OCI-LY1 (cell line): ENCODE measurements around the gene POGK.

Source experiments
- H2AFZ ChIP-seq: fragments of 200-600 bp; sonication (generic), shearing (Covaris generic); 2 replicates; pipeline ENCODE4 v1.6.0; 2014; ENCODE audit warnings: antibody characterized with exemption, mild to moderate bottlenecking, low read length
- H3F3A ChIP-seq: fragments of 200-600 bp; sonication (generic), shearing (Covaris generic); 2 replicates; pipeline ENCODE4 v1.6.0; 2014; ENCODE audit warnings: mild to moderate bottlenecking, antibody characterized with exemption, low read length, moderate library complexity; ENCODE audit not compliant: insufficient read depth
- H3K27ac ChIP-seq: fragments of 200-600 bp; sonication (generic); 2 replicates; pipeline ENCODE4 v1.5.1; 2014; ENCODE audit warnings: low read length, mixed run types, mild to moderate bottlenecking, low read depth; ENCODE audit not compliant: poor library complexity, severe bottlenecking
- H3K27me3 ChIP-seq: fragments of 200-600 bp; sonication (generic); 2 replicates; pipeline ENCODE4 v1.6.0; 2014; ENCODE audit warnings: antibody characterized with exemption, mild to moderate bottlenecking, low read length, moderate library complexity; ENCODE audit not compliant: insufficient read depth
- H3K36me3 ChIP-seq: fragments of 200-600 bp; sonication (generic); 2 replicates; pipeline ENCODE4 v1.6.1; 2014; ENCODE audit warnings: mild to moderate bottlenecking, antibody characterized with exemption, low read length, moderate library complexity, mixed read lengths; ENCODE audit not compliant: insufficient read depth
- H3K4me1 ChIP-seq: fragments of 200-600 bp; sonication (generic); 2 replicates; pipeline ENCODE4 v1.5.1; 2014; ENCODE audit warnings: mild to moderate bottlenecking, low read length, moderate library complexity; ENCODE audit not compliant: insufficient read depth, severe bottlenecking
- H3K4me2 ChIP-seq: fragments of 200-600 bp; sonication (generic), shearing (Covaris generic); 2 replicates; pipeline ENCODE4 v1.6.1; 2014; ENCODE audit warnings: low read length
- H3K4me3 ChIP-seq: fragments of 200-600 bp; sonication (generic); 2 replicates; pipeline ENCODE4 v1.5.1; 2014; ENCODE audit warnings: low read length, low read depth, mild to moderate bottlenecking, mixed read lengths; ENCODE audit not compliant: poor library complexity, severe bottlenecking
- H3K79me2 ChIP-seq: fragments of 200-600 bp; shearing (Covaris generic); 2 replicates; pipeline ENCODE4 v1.6.1; 2016; ENCODE audit warnings: mixed run types, low read length, mixed read lengths; ENCODE audit not compliant: insufficient read depth
- H3K9ac ChIP-seq: fragments of 200-600 bp; sonication (generic), shearing (Covaris generic); 2 replicates; pipeline ENCODE4 v1.6.1; 2014; ENCODE audit warnings: mild to moderate bottlenecking, low read length, mixed read lengths
- H3K9me2 ChIP-seq: fragments of 200-600 bp; sonication (generic), shearing (Covaris generic); 2 replicates; pipeline ENCODE4 v1.6.1; 2014; ENCODE audit warnings: low read depth, mild to moderate bottlenecking, low read length, mixed read lengths
- H3K9me3 ChIP-seq: fragments of 200-600 bp; shearing (Covaris generic); 2 replicates; pipeline ENCODE4 v1.6.1; 2014; ENCODE audit warnings: low read length, mixed read lengths
- H4K20me1 ChIP-seq: fragments of 200-600 bp; sonication (generic), shearing (Covaris generic); 2 replicates; pipeline ENCODE4 v1.6.0; 2016; ENCODE audit warnings: mild to moderate bottlenecking, low read length; ENCODE audit not compliant: insufficient read depth
- EZH2 ChIP-seq: fragments of 200-600 bp; sonication (generic), shearing (Covaris generic); IDR thresholded peaks from 2 replicates; pipeline ENCODE4 v1.8.0; 2017; ENCODE audit warnings: borderline replicate concordance, mixed run types, mild to moderate bottlenecking, antibody characterized with exemption, low read length, moderate library complexity, mixed read lengths
- TF ChIP-seq, protein P1 (sequence below): fragments of 200-600 bp; sonication (generic), shearing (Covaris generic); IDR thresholded peaks from 2 replicates; pipeline ENCODE4 v1.5.1; 2017; ENCODE audit warnings: mild to moderate bottlenecking, antibody characterized with exemption, low read length, moderate library complexity, mixed read lengths

The POGK gene

DNA sequence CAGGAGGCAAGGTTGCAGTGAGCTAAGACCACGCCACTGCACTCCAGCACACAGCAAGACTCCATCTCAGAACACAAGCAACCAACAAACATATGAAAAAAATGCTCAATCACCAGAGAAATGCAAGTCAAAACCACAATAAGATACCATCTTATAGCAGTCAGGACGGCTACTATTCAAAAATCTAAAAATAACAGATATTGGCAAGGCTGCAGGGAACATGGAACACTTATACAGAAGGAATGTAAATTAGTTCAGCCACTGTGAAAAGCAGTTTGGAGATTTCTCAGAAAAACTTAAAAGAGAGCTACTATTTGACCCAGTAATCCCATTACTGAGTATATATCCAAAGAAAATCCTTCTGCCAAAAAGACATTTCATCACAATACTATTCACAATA lies 27.6 kb upstream of the POGK start:
- Histone ChIP-seq H3F3A (no peaks in the 10 kb centered on the region), H3K4me3 (no peak overlapping the region), H3K9me3 (no peaks in the 10 kb centered on the region; the same call in 1 of the 2 replicates), H3K9me2 (no peaks in the 10 kb centered on the region), H3K4me2 (no peak overlapping the region), H3K79me2 (no peaks in the 10 kb centered on the region), H3K36me3 (no peaks in the 10 kb centered on the region), H3K9ac (no peak overlapping the region), H3K27ac (no peak overlapping the region), H3K27me3 (no peaks in the 10 kb centered on the region), H4K20me1 (no peaks in the 10 kb centered on the region), H3K4me1 (no peaks in the 10 kb centered on the region), H2AFZ (no peak overlapping the region)
- no peak for TF ChIP-seq EZH2
- TF ChIP-seq, protein P1, sequence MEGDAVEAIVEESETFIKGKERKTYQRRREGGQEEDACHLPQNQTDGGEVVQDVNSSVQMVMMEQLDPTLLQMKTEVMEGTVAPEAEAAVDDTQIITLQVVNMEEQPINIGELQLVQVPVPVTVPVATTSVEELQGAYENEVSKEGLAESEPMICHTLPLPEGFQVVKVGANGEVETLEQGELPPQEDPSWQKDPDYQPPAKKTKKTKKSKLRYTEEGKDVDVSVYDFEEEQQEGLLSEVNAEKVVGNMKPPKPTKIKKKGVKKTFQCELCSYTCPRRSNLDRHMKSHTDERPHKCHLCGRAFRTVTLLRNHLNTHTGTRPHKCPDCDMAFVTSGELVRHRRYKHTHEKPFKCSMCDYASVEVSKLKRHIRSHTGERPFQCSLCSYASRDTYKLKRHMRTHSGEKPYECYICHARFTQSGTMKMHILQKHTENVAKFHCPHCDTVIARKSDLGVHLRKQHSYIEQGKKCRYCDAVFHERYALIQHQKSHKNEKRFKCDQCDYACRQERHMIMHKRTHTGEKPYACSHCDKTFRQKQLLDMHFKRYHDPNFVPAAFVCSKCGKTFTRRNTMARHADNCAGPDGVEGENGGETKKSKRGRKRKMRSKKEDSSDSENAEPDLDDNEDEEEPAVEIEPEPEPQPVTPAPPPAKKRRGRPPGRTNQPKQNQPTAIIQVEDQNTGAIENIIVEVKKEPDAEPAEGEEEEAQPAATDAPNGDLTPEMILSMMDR = no peak

GRCh38 chr1:166813508-166814223 lies 25.6 kb upstream of the POGK start:
- Histone ChIP-seq H3F3A (no peaks in the 10 kb centered on the region), H3K27ac (no peak overlapping the region)

GRCh38 chr1:166814611-166815010 lies 24.7 kb upstream of the POGK start:
- Histone ChIP-seq H3F3A (no peaks in the 10 kb centered on the region), H2AFZ (no peak overlapping the region), H3K9me2 (no peaks in the 10 kb centered on the region), H3K27me3 (no peaks in the 10 kb centered on the region), H4K20me1 (no peaks in the 10 kb centered on the region), H3K36me3 (no peaks in the 10 kb centered on the region), H3K4me3 (no peak overlapping the region), H3K79me2 (no peaks in the 10 kb centered on the region), H3K9ac (no peak overlapping the region), H3K4me2 (no peak overlapping the region), H3K27ac (no peak overlapping the region), H3K9me3 (no peaks in the 10 kb centered on the region; the same call in 1 of the 2 replicates), H3K4me1 (no peaks in the 10 kb centered on the region)
- no peak for TF ChIP-seq EZH2
- TF ChIP-seq, protein P1 = no peak

More at GRCh38 chr1:166813508-166814223, 25.6 kb upstream of the POGK start:
- H3K4me1 ChIP-seq = no peaks in the 10 kb centered on the region
- no peaks in the 10 kb centered on the region for H3K79me2 ChIP-seq
- no peak for TF ChIP-seq EZH2
- TF ChIP-seq, protein P1 = no peak
- no peak overlapping the region for H3K4me2 ChIP-seq
- no peaks in the 10 kb centered on the region for H3K9me2 ChIP-seq
- H3K9me3 ChIP-seq = no peaks in the 10 kb centered on the region; the same call in 1 of the 2 replicates
- no peaks in the 10 kb centered on the region for H4K20me1 ChIP-seq
- H3K9ac ChIP-seq = no peak overlapping the region
- H2AFZ ChIP-seq = no peak overlapping the region
- H3K27me3 ChIP-seq = no peaks in the 10 kb centered on the region
- no peaks in the 10 kb centered on the region for H3K36me3 ChIP-seq
- H3K4me3 ChIP-seq = no peak overlapping the region
